ENCODE results near the gene RAB26.

DNA sequence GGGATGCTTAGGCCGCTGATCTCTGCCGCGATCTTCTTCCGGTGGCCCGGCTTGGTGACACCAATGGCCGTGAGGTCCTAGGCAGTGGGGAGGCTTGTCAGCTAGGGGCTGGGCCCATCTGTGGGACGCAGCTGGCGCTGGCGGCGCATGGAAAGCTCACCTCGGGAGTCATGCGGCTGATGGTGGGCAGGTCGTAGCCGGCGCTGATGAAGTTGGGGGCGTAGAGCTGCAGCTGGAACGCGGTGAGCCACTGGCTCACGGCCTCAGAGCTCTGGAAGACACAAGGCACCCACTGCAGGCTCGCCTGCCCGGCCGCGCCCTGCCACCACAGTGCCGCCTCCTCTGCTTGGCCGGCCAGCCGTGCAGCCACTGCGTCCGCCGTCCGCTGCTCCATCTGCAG lies 35.2 kb downstream of the RAB26 start:
- TF ChIP-seq EZH2 (IDR thresholded peaks at IDR 0.05; ENCODE audit: low read depth, unreplicated experiment) (no peak), CTCF (conservative IDR thresholded peaks at IDR 0.05; ENCODE audit: low read depth in 2 of 2) (no peak)

All from GM23338 (cell line).